HS-27A (cell line): ENCODE measurements around the gene TMEM207.

Experiments used
- DNase-seq: peaks from one replicate; pipeline ENCODE4 v3.0.0-alpha.2; 2012; ENCODE audit warnings: low read depth, missing footprints

The TMEM207 gene

DNA sequence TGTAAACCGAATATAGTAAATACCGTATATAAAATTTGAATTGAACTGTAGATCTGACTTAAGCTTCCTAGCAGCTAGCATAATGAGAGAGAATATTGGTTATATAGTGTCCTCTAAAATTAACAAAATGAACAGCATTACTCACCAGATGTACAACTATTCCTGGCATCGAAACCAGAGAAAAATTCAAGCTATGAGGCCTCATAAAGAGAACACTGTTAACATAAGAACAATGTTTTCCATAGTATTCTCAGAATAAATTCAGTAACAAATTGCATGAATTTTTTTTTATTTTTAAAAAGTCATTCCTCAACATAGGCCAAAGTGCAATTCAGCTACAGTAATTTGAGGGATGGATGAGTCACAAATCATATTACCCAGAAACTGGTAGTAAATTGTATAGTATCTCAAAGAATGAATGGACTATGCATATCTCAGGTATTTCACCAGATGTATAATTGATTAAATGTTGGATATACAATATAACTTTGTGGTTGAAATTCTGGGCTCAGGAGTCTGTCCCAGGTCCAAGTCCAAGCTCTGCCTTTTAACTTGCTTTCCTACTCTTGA lies 5.0 kb downstream of the TMEM207 start:
- no peak for DNase-seq

DNA sequence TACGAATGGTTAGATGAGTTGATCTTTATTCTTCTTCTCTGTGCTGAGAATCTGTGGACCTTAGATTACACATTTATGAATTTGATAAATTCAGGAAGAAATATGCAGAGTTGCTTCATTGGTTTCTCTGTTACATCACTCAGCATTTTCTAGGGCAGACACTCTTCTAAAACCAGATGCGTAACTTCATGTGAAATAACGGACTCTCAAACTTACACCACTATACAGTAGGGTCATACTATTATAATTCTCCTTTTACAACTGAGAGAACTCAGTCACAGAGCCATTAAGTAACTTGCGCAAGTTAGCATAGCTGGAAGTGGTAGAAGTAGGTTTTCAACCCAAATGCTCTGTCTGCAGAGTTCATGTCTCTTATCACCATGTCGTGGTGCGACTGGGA lies 5.7 kb downstream of the TMEM207 start:
- no peak for DNase-seq

DNA sequence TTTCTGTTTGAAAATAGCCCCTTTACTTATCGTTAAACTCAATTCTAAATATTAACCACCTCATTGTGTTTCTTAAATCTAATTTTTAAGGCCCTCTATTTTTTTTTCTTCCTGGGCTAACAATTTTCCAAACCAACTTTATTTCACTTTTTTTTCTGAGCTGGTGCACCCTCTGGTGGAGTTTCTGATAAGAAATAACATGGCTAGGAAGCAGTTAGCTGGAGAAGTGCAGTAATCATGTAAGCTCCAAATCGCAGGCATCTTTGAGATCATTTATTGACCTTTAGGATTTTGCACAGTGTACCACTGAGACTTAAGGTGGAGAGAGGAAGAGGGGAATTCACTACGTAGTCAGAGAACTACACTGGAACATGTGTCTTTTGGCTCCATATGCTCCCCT lies 6.4 kb downstream of the TMEM207 start:
- DNase-seq = no peak

DNA sequence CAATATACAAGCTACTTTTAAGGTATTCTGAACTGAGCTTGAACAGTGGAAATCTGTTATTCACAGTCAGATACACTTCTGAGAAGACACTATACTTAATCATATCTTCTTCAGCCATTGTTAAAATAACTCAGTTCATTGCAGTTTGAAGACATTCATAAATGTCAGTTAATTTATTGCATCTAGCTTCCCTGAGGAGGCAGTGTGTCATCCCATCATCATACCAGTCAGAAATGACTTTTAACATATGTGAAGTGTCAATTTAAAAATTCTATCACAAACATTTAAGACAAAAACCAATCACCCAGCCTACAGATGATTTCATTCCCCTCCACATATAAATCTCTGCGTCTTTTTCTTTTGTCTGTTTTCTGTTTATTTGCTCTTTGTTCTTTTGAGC lies 7.5 kb downstream of the TMEM207 start:
- DNase-seq = no peak

DNA sequence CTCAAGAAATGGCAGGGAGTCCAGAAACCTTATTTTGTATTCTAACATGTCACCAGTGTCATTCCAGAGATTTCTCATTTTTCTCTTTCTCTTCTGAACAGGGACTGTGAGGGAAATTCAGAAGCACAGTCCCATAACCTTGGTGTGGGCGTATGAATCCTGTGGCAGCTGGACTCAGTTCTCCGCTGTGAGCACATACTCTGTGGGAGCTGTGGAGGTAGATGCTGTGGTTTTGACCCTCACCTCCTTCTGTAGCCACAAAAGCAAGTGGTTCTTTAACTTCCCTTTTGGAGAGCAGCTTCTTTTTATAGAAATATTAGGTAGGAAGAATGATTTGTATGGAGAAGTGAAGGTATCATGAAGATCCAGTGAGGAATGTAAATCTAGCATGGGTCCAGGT lies 13.4 kb downstream of the TMEM207 start:
- DNase-seq = no peak

DNA sequence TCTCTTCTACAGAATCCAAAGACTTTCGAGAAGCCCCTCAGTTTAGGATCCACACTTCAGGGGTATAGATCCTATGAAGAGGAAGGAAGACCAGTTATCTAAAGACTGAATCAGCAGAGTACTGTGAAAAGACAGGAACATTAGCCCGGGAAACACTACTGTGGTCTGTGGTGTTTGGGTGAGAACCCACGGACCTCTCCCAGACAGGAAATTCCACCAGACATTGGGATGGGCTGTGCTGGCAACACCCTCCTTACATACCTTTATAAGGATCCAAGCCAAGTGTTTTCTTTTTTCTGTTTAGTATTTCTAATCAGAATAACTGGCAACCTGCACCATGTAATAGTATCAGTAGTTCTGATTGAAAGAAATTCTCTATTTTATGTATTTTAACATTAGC lies 14.1 kb downstream of the TMEM207 start:
- DNase-seq = no peak

DNA sequence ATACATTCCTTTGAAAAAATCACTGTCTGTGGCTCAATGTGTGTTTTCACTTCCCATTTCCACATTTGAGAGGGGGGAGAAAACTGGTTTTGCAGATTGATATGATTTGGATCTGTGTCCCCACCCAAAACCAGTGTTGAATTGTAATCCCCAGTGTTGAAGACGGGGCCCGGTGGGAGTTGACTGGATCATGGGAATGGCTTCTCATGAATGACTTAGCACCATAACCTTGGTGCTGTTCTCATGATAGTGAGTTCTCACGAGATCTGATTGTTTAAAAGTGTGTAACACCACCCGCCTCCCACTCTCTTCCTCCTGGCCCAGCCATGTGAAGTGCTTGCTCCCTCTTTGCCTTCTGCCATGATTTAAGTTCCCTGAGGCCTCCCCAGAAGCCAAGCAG lies 16.1 kb downstream of the TMEM207 start:
- no peak for DNase-seq

DNA sequence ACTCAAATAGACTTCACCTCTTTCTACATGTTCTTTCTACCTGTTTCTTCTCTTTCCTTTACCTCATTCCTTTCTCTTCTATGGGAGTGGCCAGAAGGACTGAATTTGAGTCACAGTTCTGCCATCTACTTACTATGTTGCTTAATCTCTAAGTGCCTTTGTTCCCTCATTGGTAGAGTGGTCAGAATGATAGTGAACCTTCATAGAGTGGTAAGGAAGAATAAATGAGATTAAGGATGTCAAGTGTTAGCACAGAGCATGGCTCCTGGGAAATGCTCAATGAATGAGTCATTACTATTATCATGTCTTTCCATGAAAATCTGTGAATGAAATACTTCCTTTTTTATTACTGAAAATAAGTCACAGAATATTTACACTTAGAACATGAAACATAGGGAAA lies 17.5 kb downstream of the TMEM207 start:
- no peak for DNase-seq

DNA sequence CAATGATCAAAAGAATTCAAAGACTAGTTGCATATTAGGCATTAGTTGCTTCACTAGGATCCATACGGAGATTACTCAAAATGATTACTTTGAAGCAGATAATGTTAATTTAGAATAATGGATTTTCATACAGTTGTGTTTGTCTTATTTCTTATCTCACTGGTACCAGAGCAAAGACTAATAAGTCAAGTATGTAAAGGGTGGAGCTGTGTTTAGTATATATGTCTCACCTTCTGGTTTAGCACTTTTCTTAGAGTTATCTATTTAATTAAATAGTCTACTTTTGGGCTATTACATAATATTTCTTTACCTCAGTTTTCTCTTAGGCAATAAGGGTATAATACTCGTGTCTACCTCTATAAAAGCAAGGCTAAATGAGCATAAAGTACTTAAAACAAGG lies 18.8 kb downstream of the TMEM207 start:
- DNase-seq = no peak

DNA sequence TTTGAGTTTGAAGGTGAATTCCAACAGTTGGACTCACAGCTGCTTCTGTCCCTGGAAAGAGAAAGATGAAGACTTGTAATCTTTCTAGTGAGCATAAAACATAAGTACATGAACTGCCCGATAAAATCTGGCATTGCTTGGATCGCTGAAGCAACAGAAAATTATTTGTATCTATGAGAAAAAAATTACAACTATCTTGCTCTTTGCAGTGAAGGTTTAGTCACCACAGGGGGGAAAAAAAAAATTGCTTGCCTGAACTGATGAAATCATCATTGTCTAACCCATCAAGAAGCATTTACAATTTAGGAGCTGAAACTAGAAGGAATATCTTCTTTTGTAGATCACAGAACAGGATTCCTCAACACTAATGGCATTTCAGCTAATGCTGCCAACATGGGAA lies 20.0 kb downstream of the TMEM207 start:
- no peak for DNase-seq

DNA sequence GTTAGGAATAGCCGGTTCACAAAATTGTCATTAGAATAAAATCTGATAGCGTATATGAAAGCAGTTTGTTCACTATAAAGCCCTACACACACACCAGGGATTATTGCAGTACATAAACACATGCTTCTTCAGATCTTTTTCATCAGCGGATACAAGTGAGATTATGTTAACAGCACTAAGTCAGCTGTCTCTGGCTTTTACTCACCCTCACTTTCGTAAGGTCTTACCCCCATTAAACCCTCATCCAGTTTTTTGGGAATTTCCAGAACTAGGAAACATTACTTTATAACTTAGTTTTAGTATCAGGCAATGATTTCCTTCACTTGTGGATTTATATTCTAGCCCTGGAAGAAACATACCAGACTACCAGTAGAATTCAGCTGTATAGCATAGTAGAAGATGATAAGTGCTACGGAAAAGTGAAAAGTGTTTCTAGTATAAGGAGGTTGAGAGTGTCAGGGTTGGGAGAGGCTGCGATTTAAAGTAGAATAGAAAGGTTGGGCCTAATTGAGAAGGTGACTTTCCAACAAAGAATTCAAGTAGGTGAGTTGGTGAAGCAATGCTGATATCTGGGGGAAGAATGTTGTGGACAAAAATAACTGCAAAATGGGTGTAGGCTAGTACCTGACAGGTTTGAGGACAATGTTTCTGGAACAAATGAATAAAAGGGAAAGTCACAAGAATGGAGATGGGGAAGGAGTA lies 22.7 kb downstream of the TMEM207 start:
- no peak for DNase-seq

DNA sequence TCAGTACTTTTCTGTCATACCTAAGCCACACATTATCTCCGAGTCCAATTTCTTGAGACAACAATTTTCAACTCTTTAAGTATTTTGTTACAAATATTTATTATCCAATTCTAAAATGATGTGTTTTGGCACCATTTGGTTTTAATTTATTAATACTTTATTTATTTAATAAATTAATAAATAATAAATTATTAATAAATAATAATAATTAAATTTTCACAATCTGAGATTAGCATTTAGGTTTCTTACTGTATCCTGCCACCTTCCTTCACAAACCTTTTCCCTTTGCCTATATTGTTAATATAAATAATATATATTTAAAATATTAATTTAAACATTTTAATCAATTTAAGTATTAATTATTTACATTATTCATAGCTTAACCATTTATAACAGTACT lies 23.9 kb downstream of the TMEM207 start:
- no peak for DNase-seq

DNA sequence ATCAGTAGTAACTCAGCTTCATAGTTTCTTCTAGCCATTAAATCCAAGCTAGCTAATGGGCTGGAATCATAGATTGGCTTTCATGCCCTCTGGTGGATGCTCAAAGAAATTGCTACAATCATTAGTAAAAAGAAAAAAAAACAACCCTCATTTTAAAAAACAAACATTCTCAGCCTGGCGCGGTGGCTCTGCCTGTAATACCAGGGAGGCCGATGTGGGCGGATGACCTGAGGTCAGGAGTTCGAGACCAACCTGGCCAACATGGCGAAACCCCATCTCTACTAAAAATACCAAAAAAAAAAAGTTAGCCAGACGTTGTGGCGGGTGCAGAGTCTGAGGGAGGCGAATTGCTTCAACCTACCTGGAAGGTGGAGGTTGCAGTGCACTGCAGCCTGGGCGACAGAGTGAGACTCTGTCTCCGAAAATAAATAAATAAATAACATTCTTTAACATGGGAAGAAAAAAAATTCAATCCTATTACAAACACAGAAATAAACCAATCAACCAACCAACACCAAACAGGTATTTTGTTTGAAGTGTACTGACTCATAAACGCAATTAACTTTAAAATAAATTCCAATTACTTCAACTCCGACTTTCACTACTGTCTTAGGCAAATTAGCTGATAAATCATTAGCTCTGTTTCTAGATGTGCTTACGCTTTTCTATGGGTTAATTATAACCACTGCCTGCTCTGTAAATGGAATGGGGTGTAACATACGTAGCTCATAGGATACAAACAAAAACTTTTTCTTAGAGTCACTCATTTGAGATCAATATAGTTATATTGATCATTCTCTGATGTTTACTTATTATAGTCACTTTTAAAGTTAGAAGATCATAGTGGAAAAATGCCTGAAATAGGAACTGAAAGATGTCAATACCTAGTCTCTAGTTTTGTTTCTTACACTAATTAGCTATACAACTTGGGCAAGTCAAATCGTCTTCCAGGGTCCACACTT lies 24.9 kb downstream of the TMEM207 start:
- peak; percentile 30 for DNase-seq

DNA sequence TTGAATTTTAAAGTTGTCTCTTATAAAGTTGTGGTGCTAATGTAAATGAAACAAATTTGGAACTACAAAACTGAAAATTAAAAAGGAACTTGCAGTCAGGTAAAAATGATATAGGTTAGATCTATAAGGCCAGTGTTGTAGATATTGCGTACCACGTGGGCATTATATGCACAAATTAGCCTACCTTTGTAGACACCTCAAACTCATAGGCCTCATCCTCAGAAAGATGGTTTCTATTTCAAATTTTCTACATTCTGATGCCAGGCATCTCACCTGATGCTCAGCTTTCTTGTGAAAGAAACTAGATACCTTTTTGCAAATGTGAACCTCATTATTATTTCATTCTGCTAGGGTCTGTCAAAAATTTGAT lies 25.6 kb downstream of the TMEM207 start:
- DNase-seq = no peak

DNA sequence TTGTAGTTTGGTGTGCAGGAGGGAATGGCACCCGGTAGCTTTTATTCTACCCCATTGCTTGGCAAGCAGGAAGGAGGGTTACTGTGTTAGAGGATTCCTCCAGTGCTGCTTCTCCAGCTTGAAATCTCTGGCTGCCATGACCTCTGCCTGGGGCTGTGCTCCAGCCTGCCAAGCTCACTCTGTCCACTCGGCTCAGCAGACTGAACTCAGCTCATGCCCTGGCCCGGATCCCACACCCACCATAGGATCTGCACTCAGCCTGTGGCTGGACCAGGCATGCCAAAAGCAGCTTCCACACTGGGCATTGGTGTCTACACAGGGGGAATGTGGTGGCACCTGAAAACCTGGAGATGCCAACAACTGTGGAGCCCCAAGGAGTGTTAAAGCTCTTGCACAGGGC lies 35.4 kb downstream of the TMEM207 start:
- no peak for DNase-seq

DNA sequence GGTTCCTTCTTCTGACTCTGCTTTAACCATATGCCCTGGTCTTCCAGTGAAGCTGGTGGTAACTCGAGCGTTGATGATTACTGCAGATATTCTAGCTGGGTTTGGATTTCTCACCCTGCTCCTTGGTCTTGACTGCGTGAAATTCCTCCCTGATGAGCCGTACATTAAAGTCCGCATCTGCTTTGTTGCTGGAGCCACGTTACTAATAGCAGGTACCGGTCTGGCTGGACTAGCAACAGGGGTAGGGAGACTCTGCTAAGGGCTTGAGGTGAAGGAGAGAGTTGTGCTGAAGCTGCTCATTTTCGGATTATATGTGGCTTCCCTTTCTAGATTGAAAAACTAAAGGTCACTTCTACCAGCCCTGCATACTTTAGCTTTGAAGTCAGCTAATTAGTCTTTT lies 45.0 kb downstream of the TMEM207 start:
- DNase-seq = no peak

DNA sequence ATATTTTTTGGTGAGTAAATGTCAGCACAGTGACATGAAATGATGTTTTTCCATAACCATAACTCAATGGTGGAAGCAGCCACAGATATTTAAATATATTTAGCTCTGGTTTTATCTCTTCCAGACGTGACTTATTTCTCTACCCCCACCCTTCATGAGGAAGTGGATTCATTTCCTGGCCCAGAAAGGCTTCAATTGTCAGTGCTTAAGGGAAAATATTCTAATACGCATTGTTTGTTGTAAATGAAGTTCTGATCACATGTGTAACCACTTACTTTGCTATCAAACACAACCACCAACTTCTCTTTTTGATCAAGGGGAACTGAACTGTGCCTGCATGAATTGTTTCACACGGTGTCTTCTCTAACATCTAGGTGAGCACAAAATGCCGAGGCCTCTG lies 47.7 kb downstream of the TMEM207 start:
- DNase-seq = no peak

DNA sequence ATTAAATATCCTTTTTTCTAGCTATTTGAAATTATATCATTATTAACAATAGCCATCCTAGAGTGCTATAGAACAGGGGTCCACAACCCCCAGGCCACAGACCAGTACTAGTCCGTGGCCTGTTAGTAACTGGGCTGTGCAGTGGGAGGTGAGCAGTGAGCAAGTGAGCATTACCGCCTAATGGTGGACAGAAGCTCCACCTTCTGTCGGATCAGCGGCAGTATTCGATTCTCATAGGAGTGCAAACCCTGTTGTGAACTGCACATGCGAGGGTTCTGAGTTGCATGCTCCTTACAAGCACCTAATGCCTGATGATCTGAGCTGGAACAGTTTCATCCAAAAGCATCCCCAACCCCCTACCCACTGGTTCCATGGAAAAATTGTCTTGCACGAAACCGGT lies 50.0 kb downstream of the TMEM207 start:
- DNase-seq = no peak

DNA sequence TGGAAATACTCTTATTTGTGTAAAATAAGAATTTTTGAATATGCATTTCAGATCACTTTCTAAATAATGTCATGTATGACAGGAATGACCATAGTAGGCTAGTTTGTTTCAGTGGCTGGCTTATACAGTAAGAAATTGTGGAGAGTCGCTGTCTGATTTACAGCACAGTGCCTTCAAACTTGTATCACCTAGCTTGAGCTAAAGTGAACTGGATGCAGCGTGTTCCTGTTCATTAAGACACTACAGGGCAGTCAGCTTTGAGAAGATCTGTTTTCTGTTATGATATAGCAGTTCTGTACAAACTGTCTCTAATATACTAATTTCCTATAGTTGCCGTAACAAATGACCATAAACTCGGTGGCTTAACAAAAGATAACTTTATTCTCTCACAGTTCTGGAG lies 51.8 kb downstream of the TMEM207 start:
- DNase-seq = no peak

DNA sequence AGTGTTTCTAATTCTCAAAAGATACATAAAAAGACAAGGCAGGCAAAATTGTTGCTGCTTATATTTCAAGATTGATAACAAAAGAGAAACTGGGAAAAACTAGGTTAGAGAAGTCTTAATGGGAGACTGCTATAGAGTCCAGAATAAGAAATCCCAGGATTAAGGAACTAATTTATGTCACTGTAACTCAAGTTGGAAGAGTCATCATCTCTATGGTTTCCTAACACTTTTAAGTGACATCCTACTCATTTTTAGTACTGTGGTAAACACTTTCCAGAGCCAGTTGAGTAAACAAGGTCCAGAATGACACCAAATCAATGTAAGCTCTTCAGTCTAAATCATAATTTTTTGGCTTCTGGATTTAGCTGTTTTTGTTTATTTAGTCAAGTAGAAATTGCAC lies 53.7 kb downstream of the TMEM207 start:
- no peak for DNase-seq

DNA sequence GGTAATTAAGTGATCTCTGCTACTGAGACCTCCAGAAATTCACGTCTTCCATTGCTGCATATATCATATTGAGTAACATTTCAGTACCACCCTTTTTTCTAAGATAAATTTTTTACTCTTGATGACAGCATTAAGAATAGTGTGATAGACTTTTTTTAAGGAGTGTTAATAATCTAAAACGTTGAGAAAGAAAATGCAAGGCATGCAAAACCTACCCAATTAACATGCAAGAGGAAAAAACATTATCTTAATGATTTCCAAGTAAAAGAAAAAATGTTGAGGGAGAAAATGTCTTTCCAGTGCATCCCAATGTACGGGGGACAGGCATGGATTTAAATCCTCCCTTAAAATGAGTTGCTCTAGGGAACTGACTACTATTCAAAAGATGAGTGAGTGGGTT lies 61.0 kb downstream of the TMEM207 start:
- no peak for DNase-seq

DNA sequence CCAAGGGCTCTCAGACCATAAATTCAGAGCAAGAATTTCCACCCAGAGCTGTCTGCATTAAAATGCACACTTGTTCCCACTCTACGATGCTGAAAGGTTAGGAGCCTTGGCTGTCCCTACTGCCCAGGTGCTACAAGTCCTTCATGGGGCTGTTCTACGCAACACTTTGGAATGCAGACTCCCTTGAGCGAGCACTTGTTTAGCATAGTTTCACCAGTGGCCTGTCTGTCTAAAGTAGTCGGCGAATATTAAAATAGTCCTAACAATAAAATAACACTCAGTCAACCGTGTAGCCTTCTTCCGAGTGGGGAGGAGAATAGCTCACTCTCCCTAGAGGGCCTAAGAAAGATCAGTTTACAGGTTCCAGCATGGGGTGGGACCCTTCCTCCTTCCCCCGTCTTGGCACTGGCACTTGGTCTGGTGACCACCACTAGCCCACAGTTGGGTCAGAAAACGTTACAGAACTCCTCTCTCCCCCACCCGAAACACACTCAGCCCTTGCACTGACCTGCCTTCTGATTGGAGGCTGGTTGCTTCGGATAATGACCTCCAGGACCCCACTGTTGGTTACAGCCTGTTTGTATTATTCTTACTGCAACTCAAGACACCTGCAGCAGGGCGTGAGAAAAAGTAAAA lies 62.0 kb downstream of the TMEM207 start, which contains the start of gene CLDN16:
TSS of gene CLDN16 (plus strand) at position 586 of the 636 bp plus-strand sequence. CDS start 167 bp downstream, outside the sequence.
- DNase-seq = no peak
